Fibroblast of lung (primary cell): ENCODE measurements around the gene ZNF692.

Experiments used
- CTCF ChIP-seq, 2 donors: IDR thresholded peaks in 1 of 2; conservative IDR thresholded peaks in 1 of 2; 1 replicate in 1 of 2; 2 replicates in 1 of 2; pipeline ENCODE4 v1.5.1; 2011 to 2012; ENCODE audit warnings: low read length in 2 of 2, control low read depth in 1 of 2, inconsistent platforms in 1 of 2, low read depth in 1 of 2, mild to moderate bottlenecking in 1 of 2
- EZH2 ChIP-seq: IDR thresholded peaks from 2 replicates; pipeline ENCODE4 v1.5.1; 2012; ENCODE audit warnings: low read length, control low read depth, mild to moderate bottlenecking; ENCODE audit errors: missing control alignments

- no peak for TF ChIP-seq CTCF (conservative IDR thresholded peaks at IDR 0.05 in 1 of 2, IDR thresholded peaks at IDR 0.05 in 1 of 2; ENCODE audit: low read depth in 1 of 2, low read length in 2 of 2)
- no peak for TF ChIP-seq EZH2
These were observed 35.3 kb downstream of the ZNF692 start for GRCh38 chr1:248823517-248824001.
